ENCODE results near the gene KLRG1. TPM values are rescaled to one million over a fixed set of nuclear protein-coding genes. Genes with fewer than 3 reads are reported as not detected.

The KLRG1 gene
- total and polyA plus RNA-seq, 9 of the 15 experiments (the other 6 are each of a cell fraction or from before 2014, with no cell fraction given), result 1.4 to 7.2 (median 2.1) TPM

- ATAC-seq, result no peak
- H3K9me1 ChIP-seq (ENCODE audit: control insufficient read depth, insufficient read depth, low read length), result no peaks in the 10 kb centered on the region
- H3K4me2 ChIP-seq (ENCODE audit: insufficient read depth, low read length), result no peak overlapping the region
- H3K27ac ChIP-seq (ENCODE audit: extremely low read depth, low read depth, low read length), result no peak overlapping the region
- H4K20me1 ChIP-seq (replicated peaks; ENCODE audit: control insufficient read depth, insufficient read depth, low read length), result peaks cover 8% of the 10 kb centered on the region; the same call in 1 of the 2 replicates
- H2AFZ ChIP-seq (ENCODE audit: low read depth, low read length), result no peak overlapping the region
- no peak for DNase-seq (ENCODE audit: extremely low read depth in 1 of 4, low spot score in 3 of 4)
- no peak for FAIRE-seq
- peaks cover 50% of the 10 kb centered on the region for H3K36me3 ChIP-seq (ENCODE audit: control insufficient read depth, insufficient read depth, low read length)
- in situ Hi-C loops (cut with MboI) (no loop called here), intact Hi-C loops (cut with micrococcal nuclease) (no loop called here)
- H3K4me1 ChIP-seq (replicated peaks in 1 of 2; ENCODE audit: control insufficient read depth in 2 of 2, insufficient read depth in 2 of 2, low read length in 2 of 2), result peaks cover 0 to 8% of the 10 kb centered on the region in 2 experiments; a peak in 2 of 5 replicates
- TF ChIP-seq ZKSCAN3 (CRISPR knock-in tag; IDR thresholded peaks at IDR 0.05), result no peak
- no peak for TF ChIP-seq KAT7 (CRISPR knock-in tag; IDR thresholded peaks at IDR 0.05; ENCODE audit: borderline replicate concordance)
- TF ChIP-seq, protein P1, sequence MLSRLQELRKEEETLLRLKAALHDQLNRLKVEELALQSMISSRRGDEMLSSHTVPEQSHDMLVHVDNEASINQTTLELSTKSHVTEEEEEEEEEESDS (CRISPR knock-in tag; IDR thresholded peaks at IDR 0.05), result no peak
- no peak for TF ChIP-seq ZNF217 (CRISPR knock-in tag; IDR thresholded peaks at IDR 0.05)
- no peak for TF ChIP-seq ELF1 (tag; IDR thresholded peaks at IDR 0.05)
- no peak for TF ChIP-seq MCM3 (IDR thresholded peaks at IDR 0.05)
- no peak for TF ChIP-seq ZBTB7A (IDR thresholded peaks at IDR 0.05; ENCODE audit: borderline replicate concordance, control insufficient read depth, low read depth, low read length)
- no peak for TF ChIP-seq TEAD4 (IDR thresholded peaks at IDR 0.05; ENCODE audit: low read length)
- TF ChIP-seq TEAD4 (CRISPR knock-in tag; IDR thresholded peaks at IDR 0.05; ENCODE audit: borderline replicate concordance), result no peak
- TF ChIP-seq PTTG1 (tag; IDR thresholded peaks at IDR 0.05; ENCODE audit: low read depth), result no peak
- TF ChIP-seq CCNT2 (IDR thresholded peaks at IDR 0.05; ENCODE audit: borderline replicate concordance, extremely low read depth, insufficient read length, low read depth, low read length), result no peak
- TF ChIP-seq E2F4 (CRISPR knock-in tag; IDR thresholded peaks at IDR 0.05; ENCODE audit: low read depth), result no peak
- no peak for TF ChIP-seq ZNF133 (CRISPR knock-in tag; IDR thresholded peaks at IDR 0.05)
- no peak for TF ChIP-seq FOXK1 (CRISPR knock-in tag; IDR thresholded peaks at IDR 0.05; ENCODE audit: borderline replicate concordance)
- TF ChIP-seq SRSF3 (IDR thresholded peaks at IDR 0.05; ENCODE audit: insufficient read depth, low read length), result no peak
- TF ChIP-seq ATF7 (IDR thresholded peaks at IDR 0.05), result no peak
- no peak for TF ChIP-seq U2AF1 (optimal IDR thresholded peaks at IDR 0.05; ENCODE audit: low read depth, low read length)
- no peak for TF ChIP-seq PHB (CRISPR knock-in tag; IDR thresholded peaks at IDR 0.05)
- TF ChIP-seq IFI16 (CRISPR knock-in tag; IDR thresholded peaks at IDR 0.05), result no peak
- TF ChIP-seq, protein P2, sequence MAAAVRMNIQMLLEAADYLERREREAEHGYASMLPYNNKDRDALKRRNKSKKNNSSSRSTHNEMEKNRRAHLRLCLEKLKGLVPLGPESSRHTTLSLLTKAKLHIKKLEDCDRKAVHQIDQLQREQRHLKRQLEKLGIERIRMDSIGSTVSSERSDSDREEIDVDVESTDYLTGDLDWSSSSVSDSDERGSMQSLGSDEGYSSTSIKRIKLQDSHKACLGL (CRISPR knock-in tag; IDR thresholded peaks at IDR 0.05; ENCODE audit: borderline replicate concordance, poor library complexity, severe bottlenecking), result no peak
- 91% methylated on average over 1 of the region's 1 CpG for WGBS (ENCODE audit: insufficient coverage, low coverage, missing lambda C conversion rate)
- no peaks in the 10 kb centered on the region for H3K9me3 ChIP-seq (replicated peaks; ENCODE audit: control insufficient read depth, insufficient read depth, low read depth, low read length)
- CTCF ChIA-PET (ENCODE audit: low intra/inter-chr PET ratio), result no interaction called here
- no peak overlapping the region for H3K4me3 ChIP-seq
- POLR2A ChIA-PET, result interaction anchor here (1.3 kb wide), 1 partner anchor 26 kb away, joined by 4 read pairs; no protein-coding TSS in a partner anchor
- H3K9ac ChIP-seq (ENCODE audit: insufficient read depth in 1 of 2, low read depth in 2 of 2, low read length in 2 of 2), result no peak overlapping the region
- no TSS peak for BruUV-seq (replicated peaks)
- no peaks in the 10 kb centered on the region for H3K27me3 ChIP-seq (ENCODE audit: control insufficient read depth in 2 of 2, insufficient read depth in 2 of 2, low read length in 2 of 2)
- H3K79me2 ChIP-seq (ENCODE audit: control insufficient read depth, insufficient read depth, low read length), result peaks cover 62% of the 10 kb centered on the region
Measured at GRCh38 chr12:8946733-8947132, 42.6 kb upstream of the KLRG1 start.

All from K562 (cell line).